HG02642 (cell line): ENCODE data around the gene ARHGAP23.

Experiments used
- ATAC-seq: cut with Tn5 transposase; IDR thresholded peaks from one replicate; pipeline ENCODE4 v1.9.1; 2021; ENCODE audit warnings: mild to moderate bottlenecking; ENCODE audit not compliant: unreplicated experiment, poor library complexity

Gene ARHGAP23

GRCh38 chr17:38542286-38542685 lies 114.0 kb downstream of the ARHGAP23 start:
- no peak for ATAC-seq

- ATAC-seq, result no peak
These were observed 115.3 kb downstream of the ARHGAP23 start for GRCh38 chr17:38543403-38544174.

- no peak for ATAC-seq
These were observed 116.0 kb downstream of the ARHGAP23 start for GRCh38 chr17:38544175-38544838.

GRCh38 chr17:38544839-38545209 lies 116.6 kb downstream of the ARHGAP23 start:
- ATAC-seq, result no peak

GRCh38 chr17:38545531-38546225 lies 117.4 kb downstream of the ARHGAP23 start:
- no peak for ATAC-seq

- ATAC-seq, result no peak
These were observed 118.1 kb downstream of the ARHGAP23 start for GRCh38 chr17:38546396-38546795.

GRCh38 chr17:38547444-38547843 lies 119.2 kb downstream of the ARHGAP23 start:
- no peak for ATAC-seq

- ATAC-seq, result no peak
These were observed 121.0 kb downstream of the ARHGAP23 start for GRCh38 chr17:38549285-38549684.

GRCh38 chr17:38550661-38551060 lies 122.4 kb downstream of the ARHGAP23 start:
- no peak for ATAC-seq

- no peak for ATAC-seq
These were observed 122.9 kb downstream of the ARHGAP23 start for GRCh38 chr17:38551121-38551520.

GRCh38 chr17:38552343-38552742 lies 124.1 kb downstream of the ARHGAP23 start:
- ATAC-seq, result no peak

- no peak for ATAC-seq
These were observed 126.4 kb downstream of the ARHGAP23 start for GRCh38 chr17:38554430-38555350.

GRCh38 chr17:38556239-38556638 lies 128.0 kb downstream of the ARHGAP23 start:
- ATAC-seq, result no peak

GRCh38 chr17:38557396-38557795 lies 129.1 kb downstream of the ARHGAP23 start:
- ATAC-seq, result no peak

GRCh38 chr17:38557836-38558727 lies 129.8 kb downstream of the ARHGAP23 start:
- ATAC-seq, result peak; percentile 80

- no peak for ATAC-seq
These were observed 130.4 kb downstream of the ARHGAP23 start for GRCh38 chr17:38558728-38559050.

- peak; percentile 65 for ATAC-seq
These were observed 131.0 kb downstream of the ARHGAP23 start for GRCh38 chr17:38559051-38559879.

- ATAC-seq, result no peak
These were observed 131.6 kb downstream of the ARHGAP23 start for GRCh38 chr17:38559880-38560230.
